CD8-positive, alpha-beta memory T cell (primary cell): ENCODE data around the gene NDUFS3. TPM values are rescaled to one million over a fixed set of nuclear protein-coding genes. Genes with fewer than 3 reads are reported as not detected.
"Not testable (repeated sequence)": the region's sequence is repeated elsewhere in the genome, so short reads cannot be mapped to it uniquely, and the experiment has no call there.

Experiments
- CTCF ChIA-PET: fragments of 350-600 bp; sonication (Branson Sonifier 250); formaldehyde crosslinking; loops from one replicate; lab custom pipeline; 2021; ENCODE audit warnings: antibody characterized with exemption; lab: Charles Lee
- POLR2A ChIA-PET: fragments of 350-600 bp; sonication (Branson Sonifier 250); formaldehyde crosslinking; loops from one replicate; lab custom pipeline; 2021; ENCODE audit warnings: antibody characterized with exemption; lab: Charles Lee
- DNase-seq, 5 donors: peaks; one replicate each; pipeline versions ENCODE4 v3.0.0 to v3.0.0-alpha.2; 2020 to 2022; ENCODE audit warnings: mixed read lengths in 1 of 5
- H3K27ac ChIP-seq: one replicate; pipeline ENCODE4 v1.7.0; 2013; ENCODE audit warnings: low read depth, mild to moderate bottlenecking, low read length, moderate library complexity
- H3K27me3 ChIP-seq: 2 replicates; pipeline ENCODE4 v1.7.0; 2013; ENCODE audit warnings: low read length, mild to moderate bottlenecking; ENCODE audit not compliant: insufficient read depth, poor library complexity, severe bottlenecking
- H3K36me3 ChIP-seq: 2 replicates; pipeline ENCODE4 v1.7.0; 2013; ENCODE audit warnings: mild to moderate bottlenecking, low read length, moderate library complexity; ENCODE audit not compliant: insufficient read depth
- H3K4me1 ChIP-seq: 2 replicates; pipeline ENCODE4 v1.7.0; 2013; ENCODE audit warnings: mild to moderate bottlenecking, low read length, moderate library complexity; ENCODE audit not compliant: insufficient read depth
- H3K4me3 ChIP-seq: 2 replicates; pipeline ENCODE4 v1.7.0; 2013; ENCODE audit warnings: mild to moderate bottlenecking, low read length
- H3K9me3 ChIP-seq: 2 replicates; pipeline ENCODE4 v1.7.0; 2013; ENCODE audit warnings: mild to moderate bottlenecking, low read length
- H3K27ac Mint-ChIP-seq, 8 donors: one replicate each; pipeline ENCODE4 v1.8.0; 2020 to 2021; ENCODE audit warnings: mixed read lengths in 8 of 8, mild to moderate bottlenecking in 6 of 8, inconsistent platforms in 3 of 8, moderate library complexity in 3 of 8
- H3K27me3 Mint-ChIP-seq, 2 donors: one replicate each; pipeline ENCODE4 v1.8.0; 2020 to 2021; ENCODE audit warnings: mixed read lengths in 2 of 2, mild to moderate bottlenecking in 1 of 2, moderate library complexity in 1 of 2
- H3K36me3 Mint-ChIP-seq, 3 donors: one replicate each; pipeline ENCODE4 v1.8.0; 2020 to 2021; ENCODE audit warnings: mixed read lengths in 3 of 3, inconsistent platforms in 1 of 3, mild to moderate bottlenecking in 1 of 3
- H3K4me1 Mint-ChIP-seq, 3 donors: one replicate each; pipeline ENCODE4 v1.8.0; 2020 to 2021; ENCODE audit warnings: mixed read lengths in 3 of 3, inconsistent platforms in 1 of 3, mild to moderate bottlenecking in 1 of 3
- H3K4me3 Mint-ChIP-seq, 7 donors: one replicate each; pipeline ENCODE4 v1.8.0; 2020 to 2021; ENCODE audit warnings: mixed read lengths in 7 of 7, mild to moderate bottlenecking in 6 of 7, moderate library complexity in 4 of 7, inconsistent platforms in 2 of 7
- H3K9me3 Mint-ChIP-seq, 5 donors: one replicate each; pipeline ENCODE4 v1.8.0; 2020 to 2022; ENCODE audit warnings: mixed read lengths in 5 of 5, mild to moderate bottlenecking in 3 of 5, moderate library complexity in 2 of 5, inconsistent platforms in 1 of 5
- polyA plus RNA-seq: library from polyadenylated mRNA; unstranded; fragments of 300-500 nt; fragmentation: Illumina TruSeq; gene quantifications from one replicate; pipeline ENCODE4 v1.2.3, GENCODE V29; 2021
- total RNA-seq, 2 experiments: library from RNA; stranded (reverse); gene quantifications; one replicate each; pipeline ENCODE4 v1.2.3, GENCODE V29; 2021

NDUFS3 gene
- total and polyA plus RNA-seq, 3 experiments from 2014 or later: 98.9 to 157 (median 147) TPM

DNA sequence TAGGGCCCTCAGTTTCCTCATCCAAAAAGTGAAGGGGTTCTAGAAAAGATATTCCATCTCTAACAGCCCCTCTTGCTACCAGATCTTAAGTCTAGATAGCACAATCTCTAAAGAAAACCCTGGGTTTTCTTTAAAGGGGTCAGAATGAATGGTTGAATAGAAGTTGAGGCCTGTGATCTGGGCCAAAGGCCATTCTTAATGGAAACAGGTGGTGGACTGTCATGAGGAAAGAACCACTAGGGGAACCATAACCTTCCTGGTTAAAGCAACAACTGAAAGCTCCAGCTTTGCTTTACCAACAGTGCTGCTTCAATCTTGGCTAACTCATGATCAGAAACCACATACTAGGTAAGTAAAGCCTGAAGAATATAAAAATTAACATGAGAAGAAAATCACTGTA is 27.8 kb upstream of the NDUFS3 start:
- Histone ChIP-seq H3K4me3 (peak overlapping the region; percentile 65), H3K27ac (peak overlapping the region; percentile 59), H3K36me3 (no peaks in the 10 kb centered on the region), H3K27me3 (no peaks in the 10 kb centered on the region), H3K9me3 (no peaks in the 10 kb centered on the region), H3K4me1 (peaks cover 54% of the 10 kb centered on the region)
- peaks cover 49 to 69% (median 68%) of the 10 kb centered on the region in 3 donors for H3K4me1 Mint-ChIP-seq
- no peaks in the 10 kb centered on the region for H3K27me3 Mint-ChIP-seq
- DNase-seq: no peak
- H3K36me3 Mint-ChIP-seq: peaks cover 0 to 31% (median 3%) of the 10 kb centered on the region in 3 donors
- H3K27ac Mint-ChIP-seq: peak overlapping the region; percentile 30 to 99 (median 98)
- ChIA-PET POLR2A (interaction anchor here (0.7 to 1.6 kb wide), 2 partner anchors 27 to 558 kb away, joined by 3 to 4 read pairs; partner anchors contain the start of gene KBTBD4), CTCF (interaction anchor here (1.1 to 2.1 kb wide), 3 partner anchors 7 to 22 kb away, joined by 3 to 9 read pairs (median 4); partner anchors contain the start of gene PTPMT1)
- H3K9me3 Mint-ChIP-seq: no peaks in the 10 kb centered on the region
- H3K4me3 Mint-ChIP-seq: peak overlapping the region; percentile 95 to 100 (median 97)

DNA sequence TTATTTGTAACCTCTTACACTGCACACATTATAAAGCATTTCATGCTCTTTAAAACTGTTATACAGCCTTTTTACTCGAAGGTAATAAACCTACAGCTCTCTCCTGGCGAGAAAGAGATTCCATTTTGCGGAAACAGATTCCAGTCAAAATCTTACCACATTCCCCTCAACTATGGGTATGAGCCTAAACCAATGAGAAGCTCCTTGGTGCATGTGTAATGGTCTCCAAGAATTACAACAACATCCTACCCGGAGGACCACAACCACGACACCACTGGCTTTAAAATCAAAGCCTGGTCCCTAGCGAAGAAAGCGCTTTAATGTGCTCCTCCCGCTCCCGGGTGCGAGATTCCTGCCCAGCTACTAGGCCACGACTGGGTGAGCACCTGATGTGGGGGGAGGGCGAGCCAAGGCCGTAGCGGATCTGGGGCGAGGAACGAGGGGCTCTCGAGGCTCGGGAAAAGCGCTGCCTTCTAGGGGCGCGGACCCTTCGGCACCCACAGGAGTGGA is 26.8 kb upstream of the NDUFS3 start:
- peaks cover 0 to 26% (median 3%) of the 10 kb centered on the region in 3 donors for H3K36me3 Mint-ChIP-seq
- Histone ChIP-seq H3K9me3 (no peaks in the 10 kb centered on the region), H3K4me3 (peak overlapping the region; percentile 65), H3K4me1 (peaks cover 51% of the 10 kb centered on the region), H3K36me3 (no peaks in the 10 kb centered on the region), H3K27me3 (no peaks in the 10 kb centered on the region), H3K27ac (peak overlapping the region; percentile 59)
- CTCF ChIA-PET: interaction anchor here (0.6 to 2.1 kb wide), 4 partner anchors 8 to 18 kb away, joined by 3 to 9 read pairs (median 4); partner anchors contain the start of gene PTPMT1
- H3K4me1 Mint-ChIP-seq: peaks cover 43 to 62% (median 61%) of the 10 kb centered on the region in 3 donors
- H3K27ac Mint-ChIP-seq: peak overlapping the region; percentile 95 to 99 (median 98)
- peak overlapping the region; percentile 95 to 100 (median 97) for H3K4me3 Mint-ChIP-seq
- no peaks in the 10 kb centered on the region for H3K9me3 Mint-ChIP-seq
- POLR2A ChIA-PET: interaction anchor here (0.7 to 2.3 kb wide), 6 partner anchors 13 to 557 kb away, joined by 3 to 10 read pairs (median 4); partner anchors contain the start of genes KBTBD4, NDUFS3 and PTPMT1
- no peaks in the 10 kb centered on the region for H3K27me3 Mint-ChIP-seq
- peak in 2 of 5 donors; percentile 4 to 5 for DNase-seq

DNA sequence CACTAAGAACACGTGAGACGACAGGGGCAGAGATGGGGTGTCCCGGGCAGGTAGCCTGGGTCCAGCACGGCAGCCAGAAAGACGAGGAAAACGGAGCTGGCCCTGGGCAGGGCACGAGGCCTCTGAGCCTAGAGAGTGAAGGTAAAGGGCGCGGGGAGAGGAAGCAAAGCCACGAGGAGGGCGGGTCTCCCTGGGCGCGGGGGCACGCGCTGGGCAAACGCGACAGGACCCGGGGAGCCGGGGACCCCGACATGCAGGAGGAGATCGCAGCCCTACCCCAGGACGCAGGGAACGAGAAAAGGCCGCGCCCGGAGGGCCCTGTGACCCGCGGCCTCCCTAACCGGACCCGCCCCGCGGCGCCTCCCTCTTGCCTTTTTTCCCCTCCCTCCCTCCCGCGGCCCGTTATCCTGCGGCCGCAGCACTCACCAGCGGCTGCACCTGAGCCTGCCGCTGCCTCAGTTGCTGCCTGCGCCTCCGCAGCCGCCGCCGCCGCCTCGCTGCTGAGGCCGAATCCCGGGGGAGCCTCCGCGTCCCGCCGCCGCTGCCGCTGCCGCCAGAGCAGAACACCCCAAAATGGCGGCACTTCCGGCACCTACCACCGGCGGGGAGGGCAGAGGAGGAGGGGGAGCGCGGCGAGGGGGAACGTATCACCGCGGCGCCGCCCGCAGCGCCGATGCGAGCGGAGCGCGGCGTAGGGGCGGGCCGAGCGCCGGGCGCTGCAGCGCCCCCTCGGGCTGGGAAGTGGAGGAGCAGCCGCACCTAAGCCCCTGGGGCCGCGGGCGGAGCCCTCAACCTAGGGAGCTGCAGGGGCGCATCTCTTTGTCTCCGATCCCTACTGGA is 26.1 kb upstream of the NDUFS3 start, which contains the start of gene CELF1:
TSS of gene CELF1 (minus strand) at position 567 of the 840 bp plus-strand sequence. CDS start 53,609 bp downstream, outside the sequence.
- H3K9me3 ChIP-seq: no peaks in the 10 kb centered on the region
- H3K36me3 ChIP-seq: no peaks in the 10 kb centered on the region
- H3K4me1 Mint-ChIP-seq: peaks cover 40 to 55% (median 55%) of the 10 kb centered on the region in 3 donors
- peak within 1 kb of the TSS; percentile 95 to 99 (median 98) for H3K27ac Mint-ChIP-seq
- peak within 1 kb of the TSS; percentile 59 for H3K27ac ChIP-seq
- POLR2A ChIA-PET: interaction anchor here (0.7 to 2.3 kb wide), 5 partner anchors 12 to 213 kb away, joined by 3 to 10 read pairs (median 4); partner anchors contain the start of genes AGBL2, KBTBD4, NDUFS3 and PTPMT1
- H3K9me3 Mint-ChIP-seq: no peaks in the 10 kb centered on the region
- H3K27me3 ChIP-seq: no peaks in the 10 kb centered on the region
- peak within 1 kb of the TSS; percentile 95 to 100 (median 97) for H3K4me3 Mint-ChIP-seq
- no peaks in the 10 kb centered on the region for H3K27me3 Mint-ChIP-seq
- H3K36me3 Mint-ChIP-seq: peaks cover 0 to 24% (median 3%) of the 10 kb centered on the region in 3 donors
- peaks cover 44% of the 10 kb centered on the region for H3K4me1 ChIP-seq
- peak within 1 kb of the TSS; percentile 66 for H3K4me3 ChIP-seq
- CTCF ChIA-PET: interaction anchor here (0.6 to 2.1 kb wide), 15 partner anchors 9 to 127 kb away, joined by 3 to 18 read pairs (median 4); partner anchors contain the start of genes KBTBD4, NDUFS3, PSMC3 and PTPMT1
- peak; percentile 88 to 94 (median 91) for DNase-seq

DNA sequence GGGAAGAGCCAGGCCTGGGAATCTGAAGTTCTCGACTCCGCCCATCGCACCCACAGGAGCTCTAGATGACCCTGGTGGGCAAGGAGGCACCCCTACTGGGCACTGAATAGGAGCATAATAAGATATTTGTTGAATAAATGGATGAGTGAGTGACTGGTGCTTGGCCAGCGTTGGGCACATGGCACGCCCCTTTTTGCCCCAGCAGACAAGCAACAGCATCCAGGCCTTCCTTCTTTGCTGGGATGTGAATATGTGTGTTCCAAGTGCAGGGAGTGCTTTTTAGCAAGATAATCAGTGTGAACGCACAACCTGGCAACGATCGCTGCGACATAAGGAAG is 25.5 kb upstream of the NDUFS3 start:
- peaks cover 0 to 21% (median 3%) of the 10 kb centered on the region in 3 donors for H3K36me3 Mint-ChIP-seq
- peak overlapping the region; percentile 82 to 100 (median 97) for H3K4me3 Mint-ChIP-seq
- peak overlapping the region in 7 of 8 donors; percentile 65 to 99 (median 84) for H3K27ac Mint-ChIP-seq
- Histone ChIP-seq H3K27ac (peak overlapping the region; percentile 38), H3K4me3 (peak overlapping the region; percentile 66), H3K4me1 (peaks cover 39% of the 10 kb centered on the region), H3K36me3 (no peaks in the 10 kb centered on the region), H3K9me3 (no peaks in the 10 kb centered on the region), H3K27me3 (no peaks in the 10 kb centered on the region)
- ChIA-PET CTCF (interaction anchor here (0.7 to 1.6 kb wide), 11 partner anchors 9 to 127 kb away, joined by 3 to 18 read pairs (median 4); partner anchors contain the start of genes KBTBD4, NDUFS3, PSMC3 and PTPMT1), POLR2A (interaction anchor here (0.9 to 2.3 kb wide), 4 partner anchors 11 to 162 kb away, joined by 3 to 10 read pairs (median 4); partner anchors contain the start of genes AGBL2, KBTBD4, NDUFS3 and PTPMT1)
- DNase-seq: no peak
- H3K27me3 Mint-ChIP-seq: no peaks in the 10 kb centered on the region
- peaks cover 35 to 49% (median 49%) of the 10 kb centered on the region in 3 donors for H3K4me1 Mint-ChIP-seq
- H3K9me3 Mint-ChIP-seq: no peaks in the 10 kb centered on the region

DNA sequence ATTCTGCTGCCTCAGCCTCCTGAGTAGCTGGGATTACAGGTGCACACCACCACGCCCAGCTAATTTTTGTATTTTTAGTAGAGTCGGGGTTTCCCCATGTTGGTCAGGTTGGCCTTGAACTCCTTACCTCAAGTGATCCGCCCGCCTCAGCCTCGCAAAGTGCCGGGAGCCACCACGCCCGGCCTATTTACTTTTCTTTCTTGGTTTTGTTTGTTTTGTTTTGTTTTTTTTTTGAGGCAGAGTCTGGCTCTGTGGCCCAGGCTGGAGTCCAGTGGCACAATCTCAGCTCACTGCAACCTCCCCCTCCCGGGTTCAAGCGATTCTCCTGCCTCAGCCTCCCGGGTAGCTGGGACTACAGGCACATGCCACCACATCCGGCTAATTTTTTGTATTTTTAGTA is 21.9 kb upstream of the NDUFS3 start:
- H3K4me3 Mint-ChIP-seq, H3K4me3 ChIP-seq, H3K27me3 Mint-ChIP-seq, H3K27ac Mint-ChIP-seq, H3K4me1 ChIP-seq, H3K27me3 ChIP-seq, H3K27ac ChIP-seq, DNase-seq, H3K9me3 ChIP-seq, H3K36me3 ChIP-seq, POLR2A ChIA-PET, H3K9me3 Mint-ChIP-seq, H3K36me3 Mint-ChIP-seq: not testable (repeated sequence)
- peaks cover 8 to 17% (median 16%) of the 10 kb centered on the region in 3 donors for H3K4me1 Mint-ChIP-seq
- CTCF ChIA-PET: interaction anchor here (1.3 kb wide), 1 partner anchor 21 kb away, joined by 4 read pairs; no protein-coding TSS in a partner anchor

DNA sequence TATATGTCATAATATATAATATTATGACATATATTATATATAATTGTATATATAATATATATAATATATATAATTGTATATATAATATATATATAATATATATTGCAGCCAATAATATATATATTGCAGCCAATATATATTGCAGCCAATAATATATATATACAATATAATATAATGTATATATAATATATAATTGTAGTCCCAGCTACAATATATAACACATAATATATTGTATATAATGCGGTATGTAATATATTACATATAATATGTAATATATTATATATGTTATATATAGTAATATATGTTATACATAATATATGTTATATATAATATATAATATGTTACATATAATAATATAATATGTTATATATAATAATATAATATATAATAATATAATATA is 20.2 kb upstream of the NDUFS3 start:
- ChIA-PET POLR2A (interaction anchor here (0.7 kb wide), 1 partner anchor 19 kb away, joined by 3 read pairs; no protein-coding TSS in a partner anchor), CTCF (no interaction called here)
- H3K27ac Mint-ChIP-seq: no peak overlapping the region
- Histone ChIP-seq H3K27me3 (no peaks in the 10 kb centered on the region), H3K9me3 (no peaks in the 10 kb centered on the region), H3K4me3 (no peak overlapping the region), H3K36me3 (no peaks in the 10 kb centered on the region), H3K4me1 (no peaks in the 10 kb centered on the region), H3K27ac (no peak overlapping the region)
- H3K9me3 Mint-ChIP-seq: no peaks in the 10 kb centered on the region
- H3K4me1 Mint-ChIP-seq: peaks cover 3 to 6% (median 5%) of the 10 kb centered on the region in 3 donors
- H3K27me3 Mint-ChIP-seq: no peaks in the 10 kb centered on the region
- DNase-seq: no peak
- peaks cover 0 to 2% (median 0%) of the 10 kb centered on the region in 3 donors for H3K36me3 Mint-ChIP-seq
- no peak overlapping the region for H3K4me3 Mint-ChIP-seq

DNA sequence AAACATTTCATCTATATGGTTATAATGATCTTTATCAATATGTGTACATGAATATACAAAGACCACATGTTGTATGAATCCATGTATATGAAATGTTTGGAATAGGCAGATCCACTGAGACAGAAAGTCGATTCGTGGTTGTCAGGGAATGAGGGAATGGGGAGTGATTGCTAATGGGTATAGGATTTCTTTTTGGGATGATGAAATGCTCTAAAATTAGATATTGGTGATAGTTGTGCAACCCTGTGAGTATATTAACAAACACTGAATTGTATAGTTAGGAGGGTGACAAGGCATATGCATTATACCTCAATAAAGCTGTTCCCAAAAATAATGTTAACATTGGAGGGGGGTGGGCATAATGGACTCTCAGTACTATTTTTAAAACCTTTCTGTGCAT is 18.4 kb upstream of the NDUFS3 start:
- ChIA-PET CTCF (no interaction called here), POLR2A (no interaction called here)
- Mint-ChIP-seq H3K4me3 (peak overlapping the region in 1 of 7 donors; percentile 40), H3K27ac (peak overlapping the region in 1 of 8 donors; percentile 51), H3K4me1 (peaks cover 6 to 13% (median 10%) of the 10 kb centered on the region in 3 donors), H3K27me3 (no peaks in the 10 kb centered on the region), H3K36me3 (peaks cover 0 to 2% (median 1%) of the 10 kb centered on the region in 3 donors), H3K9me3 (no peaks in the 10 kb centered on the region)
- Histone ChIP-seq H3K36me3 (no peaks in the 10 kb centered on the region), H3K9me3 (no peaks in the 10 kb centered on the region), H3K27me3 (no peaks in the 10 kb centered on the region), H3K27ac (no peak overlapping the region), H3K4me3 (no peak overlapping the region), H3K4me1 (no peaks in the 10 kb centered on the region)
- DNase-seq: no peak
